ENCODE data around the gene INPP5B.

GRCh38 chr1:37914719-37915475, 32.0 kb downstream of the INPP5B start:
- no peak for TF ChIP-seq PKNOX1 (IDR thresholded peaks at IDR 0.05)
- TF ChIP-seq ELF4 (IDR thresholded peaks at IDR 0.05) = no peak
- TF ChIP-seq TARDBP (IDR thresholded peaks at IDR 0.05) = no peak
- TF ChIP-seq SUZ12 (IDR thresholded peaks at IDR 0.05) = no peak
- TF ChIP-seq FOXK2 (IDR thresholded peaks at IDR 0.05) = no peak
- no peak for TF ChIP-seq LEF1 (IDR thresholded peaks at IDR 0.05; ENCODE audit: borderline replicate concordance)
- no peak for TF ChIP-seq FOXM1 (IDR thresholded peaks at IDR 0.05; ENCODE audit: borderline replicate concordance)
- no peak for TF ChIP-seq HDGF (IDR thresholded peaks at IDR 0.05; ENCODE audit: borderline replicate concordance)
- no peak for TF ChIP-seq BHLHE40 (IDR thresholded peaks at IDR 0.05; ENCODE audit: borderline replicate concordance)
- TF ChIP-seq ARNT (IDR thresholded peaks at IDR 0.05) = no peak
- no peak for TF ChIP-seq FOXA1 (IDR thresholded peaks at IDR 0.05)
- TF ChIP-seq CTBP1 (IDR thresholded peaks at IDR 0.05; ENCODE audit: borderline replicate concordance) = no peak
- no peak for TF ChIP-seq L3MBTL2 (conservative IDR thresholded peaks at IDR 0.05)
- no peak for TF ChIP-seq SP1 (IDR thresholded peaks at IDR 0.05)
